BLaER1 (cell line): ENCODE measurements around the gene MAPKAPK3.
"Not testable (repeated sequence)": the region's sequence is repeated elsewhere in the genome, so short reads cannot be mapped to it uniquely, and the experiment has no call there.

ENCODE experiments used
- H3K27ac ChIP-seq: shearing (Covaris generic); formaldehyde crosslinking; 2 replicates; pipeline ENCODE4 v1.8.1; 2022
- H3K27me3 ChIP-seq: shearing (Covaris generic); formaldehyde crosslinking; 2 replicates; pipeline ENCODE4 v1.8.1; 2022
- H3K36me3 ChIP-seq: shearing (Covaris generic); formaldehyde crosslinking; 2 replicates; pipeline ENCODE4 v1.8.1; 2022
- H3K4me1 ChIP-seq: shearing (Covaris generic); formaldehyde crosslinking; 2 replicates; pipeline ENCODE4 v1.8.1; 2022
- H3K4me2 ChIP-seq: shearing (Covaris generic); formaldehyde crosslinking; 2 replicates; pipeline ENCODE4 v1.8.1; 2022
- H3K4me3 ChIP-seq: shearing (Covaris generic); formaldehyde crosslinking; 2 replicates; pipeline ENCODE4 v1.8.1; 2022
- H3K9ac ChIP-seq: shearing (Covaris generic); formaldehyde crosslinking; 2 replicates; pipeline ENCODE4 v1.8.1; 2022
- H3K9me3 ChIP-seq: shearing (Covaris generic); formaldehyde crosslinking; 2 replicates; pipeline ENCODE4 v1.8.1; 2022
- H4K20me1 ChIP-seq: shearing (Covaris generic); formaldehyde crosslinking; 2 replicates; pipeline ENCODE4 v1.8.1; 2022
- Cebpa-rat ChIP-seq: shearing (Covaris generic); IDR thresholded peaks from 2 replicates; pipeline ENCODE4 v1.8.1; 2022

Gene MAPKAPK3

DNA sequence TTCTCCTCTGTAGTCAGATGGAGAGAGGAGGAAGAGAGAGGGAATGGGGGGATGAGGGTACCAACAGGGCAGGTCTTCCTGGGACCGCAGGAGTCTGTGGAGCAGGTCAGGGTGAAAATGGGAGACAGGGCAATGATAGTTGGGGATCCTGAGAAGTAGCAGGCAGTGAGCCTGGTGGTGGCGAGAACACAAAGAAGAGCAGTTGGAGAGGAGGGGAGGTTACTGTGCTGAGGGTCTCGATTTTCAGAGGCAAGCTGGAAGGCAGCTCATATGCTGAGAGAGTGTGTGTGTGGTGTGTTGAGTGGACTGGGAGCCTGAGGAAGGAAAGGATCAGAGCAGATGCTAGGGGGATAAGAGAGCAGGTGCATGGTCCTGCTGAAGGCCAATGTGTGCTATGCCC, 55.7 kb downstream of the MAPKAPK3 start:
- no peak overlapping the region for H3K4me3 ChIP-seq
- no peaks in the 10 kb centered on the region for H3K36me3 ChIP-seq
- peaks cover 18% of the 10 kb centered on the region for H4K20me1 ChIP-seq
- TF ChIP-seq Cebpa-rat = no peak
- peaks cover 54% of the 10 kb centered on the region for H3K27me3 ChIP-seq
- H3K27ac ChIP-seq = no peak overlapping the region
- no peaks in the 10 kb centered on the region for H3K9me3 ChIP-seq
- no peak overlapping the region for H3K4me2 ChIP-seq
- peaks cover 5% of the 10 kb centered on the region; the same call in 1 of the 2 replicates for H3K4me1 ChIP-seq
- no peak overlapping the region for H3K9ac ChIP-seq

- Histone ChIP-seq H3K36me3 (no peaks in the 10 kb centered on the region), H3K4me1 (peaks cover 5% of the 10 kb centered on the region; the same call in 1 of the 2 replicates), H3K27ac (no peak overlapping the region), H3K27me3 (peaks cover 59% of the 10 kb centered on the region), H3K9me3 (no peaks in the 10 kb centered on the region), H3K9ac (no peak overlapping the region), H3K4me2 (peak overlapping the region; percentile 96; the same call in 1 of the 2 replicates), H3K4me3 (no peak overlapping the region), H4K20me1 (peaks cover 18% of the 10 kb centered on the region)
- no peak for TF ChIP-seq Cebpa-rat
Observed at GRCh38 chr3:50673931-50674330, 57.0 kb downstream of the MAPKAPK3 start.

DNA sequence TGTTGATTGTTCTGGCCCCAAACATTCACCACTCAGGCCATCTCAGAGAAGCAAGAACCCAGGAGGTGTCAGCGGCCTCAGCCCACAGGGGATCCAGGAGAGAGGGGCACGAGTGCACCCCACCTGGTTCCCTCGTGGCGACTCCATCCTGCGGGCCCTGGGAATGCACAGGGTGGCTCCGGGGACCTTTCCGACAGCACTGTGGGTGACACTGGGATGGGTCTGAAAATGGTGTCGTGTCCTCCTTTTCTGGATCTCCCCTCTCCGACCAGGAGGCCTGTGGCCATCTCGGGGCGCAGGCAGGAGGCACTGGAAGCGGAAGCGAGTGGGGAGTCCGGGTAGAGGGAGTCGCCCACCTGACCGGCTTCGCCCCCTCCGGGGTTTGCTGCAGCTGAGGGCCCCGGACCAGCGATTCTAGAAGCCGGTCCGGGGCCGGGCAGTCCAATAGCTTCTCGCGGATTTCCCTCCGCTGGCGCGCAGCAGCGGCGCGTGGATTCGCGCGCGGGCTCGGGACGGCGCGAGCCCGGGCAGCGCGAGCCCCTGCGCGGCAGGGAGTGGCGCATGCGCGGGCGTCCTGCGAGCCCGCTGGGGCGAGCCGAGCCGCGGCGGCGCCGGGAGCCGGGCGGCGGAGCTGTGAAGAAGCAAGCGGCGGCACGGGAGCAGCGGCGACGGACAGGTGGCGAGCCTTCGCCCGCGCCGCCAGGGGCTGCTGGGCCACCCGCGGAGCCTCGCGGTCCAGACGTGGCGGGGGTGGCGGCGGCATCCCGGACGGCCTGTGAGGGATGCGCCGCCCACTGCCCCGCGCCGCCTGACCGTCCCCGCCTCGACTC, 57.6 kb downstream of the MAPKAPK3 start, which contains the start of gene DOCK3:
Gene DOCK3 (plus strand): TSS at position 579 of the 830 bp plus-strand sequence. CDS start 337 bp downstream, outside the sequence.
- Histone ChIP-seq H3K27ac (no peak within 1 kb of the TSS), H3K27me3 (peaks cover 59% of the 10 kb centered on the region)

DNA sequence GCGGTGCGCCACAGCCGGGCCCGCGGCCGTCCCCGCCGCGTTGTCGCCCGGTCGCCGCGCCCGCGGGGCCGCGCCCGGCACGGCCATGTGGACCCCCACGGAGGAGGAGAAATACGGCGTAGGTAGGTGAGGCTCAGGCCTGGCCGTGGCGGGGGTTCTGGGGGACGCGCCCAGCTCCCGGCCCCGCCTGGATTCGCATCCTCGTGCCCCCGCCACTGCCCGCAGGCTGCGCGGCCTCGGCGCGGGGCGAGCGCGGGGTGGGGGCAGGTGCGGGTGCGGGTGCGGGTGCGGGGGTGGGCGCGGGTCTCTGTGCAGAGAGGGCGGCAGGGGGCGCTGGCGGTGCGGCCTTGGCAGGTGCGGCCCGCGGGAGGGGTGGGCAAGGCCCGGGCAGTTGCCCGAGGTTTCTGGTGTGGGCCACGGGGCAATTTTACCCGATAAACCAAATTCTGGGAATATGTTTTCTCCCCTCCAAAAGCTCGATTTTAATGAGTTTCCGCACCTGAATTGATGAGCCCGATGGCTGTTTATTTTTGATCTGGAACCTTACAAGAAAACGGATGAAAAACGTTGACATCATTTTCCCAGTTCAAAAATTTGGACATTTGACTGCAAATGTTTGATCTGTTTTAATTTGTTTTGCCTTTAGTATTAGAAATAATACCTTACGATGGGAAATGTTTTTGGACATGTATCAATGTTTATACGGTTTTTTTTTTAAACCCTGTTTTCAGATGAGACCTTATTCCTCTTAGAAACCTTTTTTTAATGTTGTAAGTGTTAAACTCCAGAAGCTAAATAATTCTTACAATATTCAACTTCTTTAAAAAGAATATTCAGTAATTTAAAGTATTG, 58.5 kb downstream of the MAPKAPK3 start:
- H3K27me3 ChIP-seq = peaks cover 59% of the 10 kb centered on the region
- no peaks in the 10 kb centered on the region for H3K9me3 ChIP-seq
- H3K4me1 ChIP-seq = peaks cover 5% of the 10 kb centered on the region; the same call in 1 of the 2 replicates
- peaks cover 18% of the 10 kb centered on the region for H4K20me1 ChIP-seq
- peak overlapping the region; percentile 96 for H3K4me2 ChIP-seq
- H3K9ac ChIP-seq = peak overlapping the region; percentile 72
- no peak for TF ChIP-seq Cebpa-rat
- peak overlapping the region; percentile 76 for H3K4me3 ChIP-seq
- H3K36me3 ChIP-seq = no peaks in the 10 kb centered on the region
- H3K27ac ChIP-seq = no peak overlapping the region

More for the DNA sequence above, 57.6 kb downstream of the MAPKAPK3 start, which contains the start of gene DOCK3:
- TF ChIP-seq Cebpa-rat = no peak
- H3K36me3 ChIP-seq = no peaks in the 10 kb centered on the region
- H3K9me3 ChIP-seq = no peaks in the 10 kb centered on the region
- H3K4me2 ChIP-seq = peak within 1 kb of the TSS; percentile 96
- H3K9ac ChIP-seq = peak within 1 kb of the TSS; percentile 72
- H3K4me3 ChIP-seq = peak within 1 kb of the TSS; percentile 76
- peaks cover 18% of the 10 kb centered on the region for H4K20me1 ChIP-seq
- H3K4me1 ChIP-seq = peaks cover 5% of the 10 kb centered on the region; the same call in 1 of the 2 replicates

DNA sequence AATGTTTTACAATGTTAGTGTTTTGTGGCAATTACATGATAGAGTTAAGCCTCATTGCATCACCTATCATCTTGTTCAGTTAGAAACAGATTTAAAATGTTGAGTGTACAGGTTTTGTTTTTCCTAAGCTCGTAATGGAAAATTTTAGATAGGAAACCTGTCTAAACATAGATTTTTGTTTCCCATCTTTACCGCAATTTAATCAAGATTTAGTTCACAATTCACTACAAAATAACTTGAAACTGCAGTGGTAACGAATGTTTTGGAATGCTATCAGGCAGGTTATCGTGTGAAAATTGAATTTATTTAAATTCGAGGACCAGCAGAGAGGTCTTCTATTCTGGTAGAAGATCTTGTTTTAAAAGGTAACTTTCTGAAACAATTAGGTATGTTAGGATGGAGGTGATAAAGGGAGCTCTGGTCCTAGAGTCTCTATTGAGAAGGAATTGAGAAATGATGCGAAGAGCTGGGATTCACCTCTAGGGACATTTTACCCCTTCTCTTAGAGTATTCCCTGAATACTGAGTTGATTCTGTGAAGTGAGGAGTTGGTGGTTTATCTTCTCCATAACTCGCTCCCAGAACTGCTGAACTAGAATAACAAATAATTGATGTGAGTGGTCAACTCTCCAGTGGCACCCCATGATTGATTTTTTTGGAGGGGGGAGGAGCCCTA, 59.2 kb downstream of the MAPKAPK3 start:
- no peak overlapping the region for H3K4me2 ChIP-seq
- H4K20me1 ChIP-seq = peaks cover 18% of the 10 kb centered on the region
- no peak for TF ChIP-seq Cebpa-rat
- H3K27me3 ChIP-seq = peaks cover 59% of the 10 kb centered on the region
- H3K4me1 ChIP-seq = peaks cover 5% of the 10 kb centered on the region; the same call in 1 of the 2 replicates
- H3K9ac ChIP-seq = no peak overlapping the region
- H3K27ac ChIP-seq = no peak overlapping the region
- H3K4me3 ChIP-seq = no peak overlapping the region
- no peaks in the 10 kb centered on the region for H3K9me3 ChIP-seq
- no peaks in the 10 kb centered on the region for H3K36me3 ChIP-seq

DNA sequence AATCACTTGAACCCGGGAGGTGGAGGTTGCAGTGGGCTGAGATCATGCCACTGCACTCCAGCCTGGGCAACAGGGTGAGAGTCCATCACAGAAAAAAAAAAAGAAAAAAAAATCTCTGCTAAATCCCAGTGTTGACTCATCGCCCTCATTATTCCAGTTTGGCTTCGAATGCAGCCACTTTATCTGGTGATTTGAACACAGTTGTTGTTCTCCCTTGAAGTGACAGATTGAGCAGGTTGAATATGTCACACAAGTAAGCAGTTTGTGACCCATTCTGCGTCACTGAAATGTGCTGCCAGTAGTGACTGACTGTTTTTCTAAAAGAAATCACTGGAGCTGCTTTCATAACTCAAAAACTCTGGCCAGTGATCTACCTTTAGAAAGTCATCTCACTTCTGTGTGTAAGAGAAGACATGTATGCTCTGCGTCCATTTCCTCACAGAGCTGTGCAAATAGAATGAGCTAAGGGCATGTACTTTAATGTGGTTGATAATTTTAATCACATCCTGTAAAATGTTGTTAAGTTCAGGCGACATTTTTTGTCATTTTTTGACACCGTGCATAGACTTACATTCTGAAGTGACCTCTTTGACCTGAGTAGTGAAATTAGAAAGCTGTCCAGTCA, 70.3 kb downstream of the MAPKAPK3 start:
- no peaks in the 10 kb centered on the region for H3K36me3 ChIP-seq
- H4K20me1 ChIP-seq = no peaks in the 10 kb centered on the region
- no peak overlapping the region for H3K4me2 ChIP-seq
- no peaks in the 10 kb centered on the region for H3K9me3 ChIP-seq
- H3K9ac ChIP-seq = no peak overlapping the region
- no peaks in the 10 kb centered on the region for H3K27me3 ChIP-seq
- no peak for TF ChIP-seq Cebpa-rat
- H3K27ac ChIP-seq = no peak overlapping the region
- no peak overlapping the region for H3K4me3 ChIP-seq
- no peaks in the 10 kb centered on the region for H3K4me1 ChIP-seq

DNA sequence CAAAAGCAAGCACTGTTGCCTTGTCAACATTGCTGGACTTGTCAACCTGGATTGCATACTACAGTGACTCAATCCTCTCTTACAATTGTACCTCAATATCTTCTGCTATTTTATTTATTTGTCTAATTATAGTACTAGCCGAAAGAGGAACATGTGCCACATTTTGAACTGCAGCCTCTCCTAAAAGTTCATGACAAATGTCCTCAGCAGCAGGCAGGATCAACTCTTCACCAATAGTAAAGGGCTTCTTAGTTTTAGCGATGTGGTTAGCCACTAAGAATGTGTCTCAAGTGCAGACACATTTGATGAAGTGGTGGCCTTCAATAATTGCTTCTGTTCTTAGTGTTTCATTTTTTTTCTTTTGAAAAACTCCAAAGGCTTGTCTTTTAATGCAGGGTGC, 71.0 kb downstream of the MAPKAPK3 start:
- H3K27ac ChIP-seq = no peak overlapping the region
- H3K9me3 ChIP-seq = no peaks in the 10 kb centered on the region
- no peak overlapping the region for H3K4me2 ChIP-seq
- TF ChIP-seq Cebpa-rat = no peak
- H3K4me1 ChIP-seq = no peaks in the 10 kb centered on the region
- H3K4me3 ChIP-seq = no peak overlapping the region
- no peaks in the 10 kb centered on the region for H4K20me1 ChIP-seq
- no peaks in the 10 kb centered on the region for H3K36me3 ChIP-seq
- H3K9ac ChIP-seq = no peak overlapping the region
- no peaks in the 10 kb centered on the region for H3K27me3 ChIP-seq

DNA sequence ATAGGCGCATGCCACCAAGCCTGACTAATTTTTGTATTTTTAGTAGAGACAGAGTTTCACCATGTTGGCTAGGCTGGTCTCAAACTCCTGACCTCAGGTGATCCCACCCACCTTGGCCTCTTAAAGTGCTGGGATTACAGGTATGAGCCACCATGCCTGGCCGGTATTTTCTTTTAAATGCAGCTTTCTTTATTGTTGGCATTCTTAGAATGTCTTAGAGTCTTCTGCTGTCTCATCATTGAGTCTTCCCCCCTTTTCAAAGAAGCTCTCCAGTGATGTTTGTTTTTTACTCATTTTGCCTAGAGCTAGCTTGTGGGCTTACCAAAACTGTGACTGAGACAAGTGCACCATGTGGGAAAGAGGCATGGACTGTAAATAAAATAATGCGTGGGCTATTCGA, 71.7 kb downstream of the MAPKAPK3 start:
- H3K36me3 ChIP-seq, H3K4me3 ChIP-seq, H3K27ac ChIP-seq, H3K4me1 ChIP-seq, H3K9ac ChIP-seq, H3K4me2 ChIP-seq, H3K27me3 ChIP-seq, H4K20me1 ChIP-seq, H3K9me3 ChIP-seq: not testable (repeated sequence)

- TF ChIP-seq Cebpa-rat = no peak
- Histone ChIP-seq H3K27ac (no peak overlapping the region), H3K4me2 (no peak overlapping the region), H4K20me1 (no peaks in the 10 kb centered on the region), H3K4me1 (no peaks in the 10 kb centered on the region), H3K9ac (no peak overlapping the region), H3K4me3 (no peak overlapping the region), H3K27me3 (no peaks in the 10 kb centered on the region), H3K36me3 (no peaks in the 10 kb centered on the region), H3K9me3 (no peaks in the 10 kb centered on the region)
Observed at GRCh38 chr3:50689558-50689957, 72.6 kb downstream of the MAPKAPK3 start.
